Thyroid gland (tissue), 4 donors: Measurements from ENCODE around the gene SLF1. TPM values are rescaled to one million over a fixed set of nuclear protein-coding genes. Genes with fewer than 3 reads are reported as not detected.

Experiments used
- DNase-seq, 2 donors: peaks; one replicate each; pipeline ENCODE4 v3.0.0-alpha.2; 2019
- H3K27ac ChIP-seq, 3 donors: fragments of 200-600 bp; sonication (generic); 1 replicate in 2 of 3; 2 replicates in 1 of 3; pipeline ENCODE4 v1.5.1; 2016 to 2019; ENCODE audit warnings: mild to moderate bottlenecking in 1 of 3, moderate library complexity in 1 of 3
- H3K27me3 ChIP-seq: fragments of 200-600 bp; sonication (generic); one replicate; pipeline ENCODE4 v1.5.1; 2019
- H3K36me3 ChIP-seq, 2 donors: fragments of 200-600 bp; sonication (generic); one replicate each; pipeline ENCODE4 v1.5.1; 2016 to 2019
- H3K4me1 ChIP-seq, 2 donors: fragments of 200-600 bp; sonication (generic); one replicate each; pipeline ENCODE4 v1.5.1; 2017 to 2019
- H3K4me3 ChIP-seq, 3 donors: fragments of 200-600 bp; sonication (generic); replicated peaks in 1 of 3; 1 replicate in 2 of 3; 2 replicates in 1 of 3; pipeline ENCODE4 v1.5.1; 2016; ENCODE audit warnings: mild to moderate bottlenecking in 1 of 3
- H3K9me3 ChIP-seq: fragments of 200-600 bp; sonication (generic); one replicate; pipeline ENCODE4 v1.5.1; 2017
- POLR2A ChIP-seq, 2 donors: fragments of 450-650 bp; IDR thresholded peaks; one replicate each; pipeline ENCODE4 v1.6.1; 2017; ENCODE audit warnings: antibody characterized with exemption in 2 of 2, mild to moderate bottlenecking in 2 of 2, moderate library complexity in 1 of 2
- WGBS, 2 donors: methylation state at CpG; one replicate each; pipeline ENCODE4 v1.1.5; 2017; 5-methylcytosine and 5-hydroxymethylcytosine counted together
- intact Hi-C: fragments of 100-400 bp; cut with DNase I; formaldehyde crosslinking; loops from one replicate; pipeline ENCODE4 v1.15.1; 2023
- total RNA-seq, 4 donors: library from RNA; depleted of rRNA; stranded (reverse); fragments of >200 nt; gene quantifications; one replicate each; pipeline ENCODE4 v1.2.3, GENCODE V29; 2016
- TF ChIP-seq, protein P1 (sequence below), 6 experiments: fragments of 200-600 bp in 3 of 6; fragments of 450-650 bp in 3 of 6; sonication (generic) in 3 of 6; IDR thresholded peaks; one replicate each; pipeline ENCODE4 v1.5.1; 2016 to 2019; ENCODE audit warnings: antibody characterized with exemption in 6 of 6, mild to moderate bottlenecking in 2 of 6, inconsistent platforms in 1 of 6, moderate library complexity in 1 of 6

SLF1 gene
- total RNA-seq, 4 donors from 2014 or later = 5.6 to 17.4 (median 9.0) TPM

DNA sequence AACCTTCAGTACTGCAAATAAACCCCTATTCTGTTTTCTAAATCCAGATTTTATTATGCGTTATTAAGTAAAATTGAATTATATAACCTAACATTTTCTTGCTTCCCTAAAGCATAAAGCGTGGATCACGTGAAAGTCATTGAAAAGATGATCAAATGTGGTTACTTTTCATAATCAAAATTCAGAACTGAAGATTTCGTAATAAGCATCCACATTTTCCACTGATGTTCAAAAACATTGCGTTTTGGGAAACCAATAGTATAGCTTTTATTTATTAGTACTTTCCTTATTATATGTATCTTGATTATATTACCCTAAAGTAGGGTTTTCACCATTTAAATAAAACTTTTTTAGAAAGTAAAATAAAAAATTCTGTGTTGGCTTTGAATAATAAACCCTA lies 1.8 kb downstream of the SLF1 start:
- H3K27ac ChIP-seq = no peak overlapping the region
- no peaks in the 10 kb centered on the region for H3K9me3 ChIP-seq
- H3K27me3 ChIP-seq = no peaks in the 10 kb centered on the region
- H3K4me3 ChIP-seq = no peak overlapping the region
- intact Hi-C loops = no loop called here
- peaks cover 6 to 15% of the 10 kb centered on the region in 2 donors for H3K4me1 ChIP-seq
- 95 to 97% methylated on average over 5 of the region's 5 CpGs for WGBS, 2 donors
- no peak for TF ChIP-seq POLR2A (IDR thresholded peaks at IDR 0.05)
- TF ChIP-seq, protein P1, sequence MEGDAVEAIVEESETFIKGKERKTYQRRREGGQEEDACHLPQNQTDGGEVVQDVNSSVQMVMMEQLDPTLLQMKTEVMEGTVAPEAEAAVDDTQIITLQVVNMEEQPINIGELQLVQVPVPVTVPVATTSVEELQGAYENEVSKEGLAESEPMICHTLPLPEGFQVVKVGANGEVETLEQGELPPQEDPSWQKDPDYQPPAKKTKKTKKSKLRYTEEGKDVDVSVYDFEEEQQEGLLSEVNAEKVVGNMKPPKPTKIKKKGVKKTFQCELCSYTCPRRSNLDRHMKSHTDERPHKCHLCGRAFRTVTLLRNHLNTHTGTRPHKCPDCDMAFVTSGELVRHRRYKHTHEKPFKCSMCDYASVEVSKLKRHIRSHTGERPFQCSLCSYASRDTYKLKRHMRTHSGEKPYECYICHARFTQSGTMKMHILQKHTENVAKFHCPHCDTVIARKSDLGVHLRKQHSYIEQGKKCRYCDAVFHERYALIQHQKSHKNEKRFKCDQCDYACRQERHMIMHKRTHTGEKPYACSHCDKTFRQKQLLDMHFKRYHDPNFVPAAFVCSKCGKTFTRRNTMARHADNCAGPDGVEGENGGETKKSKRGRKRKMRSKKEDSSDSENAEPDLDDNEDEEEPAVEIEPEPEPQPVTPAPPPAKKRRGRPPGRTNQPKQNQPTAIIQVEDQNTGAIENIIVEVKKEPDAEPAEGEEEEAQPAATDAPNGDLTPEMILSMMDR (IDR thresholded peaks at IDR 0.05) = no peak
- no peaks in the 10 kb centered on the region for H3K36me3 ChIP-seq
- no peak for DNase-seq

DNA sequence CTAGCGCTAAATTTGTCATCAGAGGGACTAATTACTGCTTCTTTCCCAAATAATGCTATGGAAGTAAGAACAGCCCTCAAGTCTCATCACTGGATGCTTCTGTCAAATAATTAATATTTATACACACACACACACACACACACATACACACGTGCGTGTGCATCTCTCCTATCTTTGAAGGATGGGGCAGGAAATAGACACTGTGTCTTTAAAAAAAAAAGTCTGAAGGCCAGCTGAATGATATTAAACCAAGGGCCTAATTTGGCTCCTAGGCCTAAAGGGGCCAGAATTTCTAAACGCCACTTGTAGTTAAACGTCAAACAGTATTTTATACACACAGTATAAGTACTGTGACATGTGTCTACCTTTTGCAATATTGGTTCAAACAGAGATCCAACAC lies 3.3 kb downstream of the SLF1 start:
- H3K9me3 ChIP-seq = no peaks in the 10 kb centered on the region
- no peak overlapping the region for H3K27ac ChIP-seq
- DNase-seq = no peak
- H3K36me3 ChIP-seq = no peaks in the 10 kb centered on the region
- 72 to 79% methylated on average over 5 of the region's 5 CpGs for WGBS, 2 donors
- intact Hi-C loops = no loop called here
- peaks cover 6 to 15% of the 10 kb centered on the region in 2 donors for H3K4me1 ChIP-seq
- no peaks in the 10 kb centered on the region for H3K27me3 ChIP-seq
- TF ChIP-seq POLR2A (IDR thresholded peaks at IDR 0.05) = no peak
- TF ChIP-seq, protein P1 (IDR thresholded peaks at IDR 0.05) = no peak
- H3K4me3 ChIP-seq = no peak overlapping the region

DNA sequence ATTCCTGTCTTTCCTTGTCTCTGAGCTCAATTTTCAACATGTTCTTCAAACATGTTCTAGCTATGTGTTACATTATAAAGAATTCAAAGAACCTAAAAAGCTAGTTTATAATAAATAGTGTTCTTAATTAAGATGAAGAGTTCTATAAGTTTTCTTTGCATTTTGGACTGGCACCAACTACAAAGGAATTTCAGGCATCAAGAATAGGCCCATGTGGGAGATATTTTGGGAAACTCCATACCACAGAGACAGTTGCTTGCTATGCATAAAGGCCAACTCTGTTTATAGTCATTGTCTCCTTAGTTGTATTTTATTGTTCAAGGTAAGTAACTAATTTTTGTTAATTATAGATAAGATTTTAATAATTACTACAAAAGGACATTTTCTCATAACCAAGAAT lies 4.5 kb downstream of the SLF1 start:
- H3K4me3 ChIP-seq = no peak overlapping the region
- H3K27ac ChIP-seq = no peak overlapping the region
- TF ChIP-seq, protein P1 (IDR thresholded peaks at IDR 0.05) = no peak
- TF ChIP-seq POLR2A (IDR thresholded peaks at IDR 0.05) = no peak
- DNase-seq = no peak
- intact Hi-C loops = no loop called here
- H3K27me3 ChIP-seq = no peaks in the 10 kb centered on the region
- no peaks in the 10 kb centered on the region for H3K36me3 ChIP-seq
- peaks cover 0 to 9% of the 10 kb centered on the region in 2 donors for H3K4me1 ChIP-seq
- H3K9me3 ChIP-seq = no peaks in the 10 kb centered on the region

DNA sequence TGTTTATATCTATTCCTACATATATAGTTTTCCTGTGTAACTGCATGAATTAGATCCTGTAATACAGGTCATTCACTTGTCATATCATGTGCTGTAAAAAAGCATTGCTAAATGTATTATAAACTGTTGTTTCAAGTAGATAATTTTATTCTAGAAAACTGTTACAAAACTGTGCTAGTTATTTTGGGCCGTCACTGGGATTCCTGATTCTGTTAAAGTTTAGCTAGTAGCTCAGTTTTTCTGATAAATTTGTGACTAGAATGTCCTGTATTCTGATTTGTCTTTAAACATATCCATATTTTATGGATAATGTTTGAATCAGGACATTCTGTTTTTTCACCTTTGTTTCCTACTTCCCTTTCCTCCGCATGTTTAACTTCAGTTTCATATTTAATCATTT lies 5.4 kb downstream of the SLF1 start:
- TF ChIP-seq POLR2A (IDR thresholded peaks at IDR 0.05) = no peak
- TF ChIP-seq, protein P1 (IDR thresholded peaks at IDR 0.05) = no peak
- 81 to 84% methylated on average over 2 of the region's 2 CpGs for WGBS, 2 donors
- Histone ChIP-seq H3K4me1 (peaks cover 0 to 9% of the 10 kb centered on the region in 2 donors), H3K36me3 (no peaks in the 10 kb centered on the region), H3K4me3 (no peak overlapping the region), H3K27me3 (no peaks in the 10 kb centered on the region), H3K27ac (no peak overlapping the region), H3K9me3 (no peaks in the 10 kb centered on the region)
- intact Hi-C loops = no loop called here
- no peak for DNase-seq

DNA sequence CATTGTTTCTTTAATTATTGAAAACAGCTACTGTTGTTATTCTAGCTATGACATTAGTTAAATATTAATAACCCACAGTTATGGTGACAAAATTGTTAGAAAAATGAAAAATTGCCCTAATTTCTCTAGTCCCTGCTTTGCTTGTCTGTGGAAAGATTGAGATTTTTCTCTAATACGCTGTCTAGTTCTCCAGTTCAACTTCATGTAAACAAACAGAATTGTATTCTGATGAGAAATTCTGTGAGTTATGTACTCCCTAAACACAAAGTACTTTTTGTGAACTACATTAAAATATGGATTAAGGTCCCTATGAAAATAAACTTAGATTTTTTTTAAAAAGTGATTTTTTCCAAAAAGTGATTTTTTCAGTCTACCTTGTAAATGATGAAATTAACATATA lies 8.7 kb downstream of the SLF1 start:
- H3K4me1 ChIP-seq = no peaks in the 10 kb centered on the region
- intact Hi-C loops = no loop called here
- no peak for TF ChIP-seq POLR2A (IDR thresholded peaks at IDR 0.05)
- TF ChIP-seq, protein P1 (IDR thresholded peaks at IDR 0.05) = no peak
- no peaks in the 10 kb centered on the region for H3K27me3 ChIP-seq
- no peak for DNase-seq
- peaks cover 0 to 5% of the 10 kb centered on the region in 2 donors for H3K36me3 ChIP-seq
- no peaks in the 10 kb centered on the region for H3K9me3 ChIP-seq
- H3K27ac ChIP-seq = no peak overlapping the region
- WGBS, 2 donors = 90 to 98% methylated on average over 1 of the region's 1 CpG
- no peak overlapping the region for H3K4me3 ChIP-seq
